GM18868 (cell line): ENCODE results near the gene DTX1.
"Not testable (repeated sequence)": the region's sequence is repeated elsewhere in the genome, so short reads cannot be mapped to it uniquely, and the experiment has no call there.

Experiments
- ATAC-seq: cut with Tn5 transposase; IDR thresholded peaks from one replicate; pipeline ENCODE4 v1.9.1; 2021; ENCODE audit warnings: mild to moderate bottlenecking, moderate library complexity; ENCODE audit not compliant: unreplicated experiment

DTX1 gene

GRCh38 chr12:113135178-113136127 is 78.9 kb downstream of the DTX1 start, which contains the start of gene RASAL1:
TSS of gene RASAL1 (minus strand) at chr12:113135761. CDS start at chr12:113135462, 299 bp downstream.
- peak; percentile 63 for ATAC-seq

- ATAC-seq: peak; percentile 27
Measured at GRCh38 chr12:113136128-113136989, 79.8 kb downstream of the DTX1 start.

DNA sequence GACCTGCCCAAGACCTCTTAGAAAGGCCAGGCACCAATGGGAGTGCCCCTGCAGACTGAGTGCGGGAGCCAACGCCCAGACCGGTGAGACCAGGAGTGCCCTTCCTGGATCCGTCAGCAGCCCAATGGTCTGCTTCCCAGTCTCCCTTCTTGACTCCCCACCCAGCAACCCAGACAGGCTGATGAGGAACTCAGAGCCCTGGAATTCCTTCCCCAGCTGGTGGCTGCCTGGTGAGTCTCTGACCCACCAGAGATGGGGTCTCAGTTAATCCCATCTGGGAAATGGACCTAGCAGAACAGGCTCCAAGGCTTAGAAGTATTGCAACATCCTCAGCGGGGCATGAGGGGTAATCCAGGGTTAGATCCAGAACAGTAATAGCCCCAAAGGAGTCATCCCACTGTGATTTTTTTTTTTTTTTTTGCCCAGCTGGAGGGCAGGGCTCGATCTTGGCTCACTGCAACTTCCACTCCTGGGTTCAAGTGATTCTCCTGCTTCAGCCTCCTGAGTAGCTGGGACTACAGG is 80.5 kb downstream of the DTX1 start:
- no peak for ATAC-seq

DNA sequence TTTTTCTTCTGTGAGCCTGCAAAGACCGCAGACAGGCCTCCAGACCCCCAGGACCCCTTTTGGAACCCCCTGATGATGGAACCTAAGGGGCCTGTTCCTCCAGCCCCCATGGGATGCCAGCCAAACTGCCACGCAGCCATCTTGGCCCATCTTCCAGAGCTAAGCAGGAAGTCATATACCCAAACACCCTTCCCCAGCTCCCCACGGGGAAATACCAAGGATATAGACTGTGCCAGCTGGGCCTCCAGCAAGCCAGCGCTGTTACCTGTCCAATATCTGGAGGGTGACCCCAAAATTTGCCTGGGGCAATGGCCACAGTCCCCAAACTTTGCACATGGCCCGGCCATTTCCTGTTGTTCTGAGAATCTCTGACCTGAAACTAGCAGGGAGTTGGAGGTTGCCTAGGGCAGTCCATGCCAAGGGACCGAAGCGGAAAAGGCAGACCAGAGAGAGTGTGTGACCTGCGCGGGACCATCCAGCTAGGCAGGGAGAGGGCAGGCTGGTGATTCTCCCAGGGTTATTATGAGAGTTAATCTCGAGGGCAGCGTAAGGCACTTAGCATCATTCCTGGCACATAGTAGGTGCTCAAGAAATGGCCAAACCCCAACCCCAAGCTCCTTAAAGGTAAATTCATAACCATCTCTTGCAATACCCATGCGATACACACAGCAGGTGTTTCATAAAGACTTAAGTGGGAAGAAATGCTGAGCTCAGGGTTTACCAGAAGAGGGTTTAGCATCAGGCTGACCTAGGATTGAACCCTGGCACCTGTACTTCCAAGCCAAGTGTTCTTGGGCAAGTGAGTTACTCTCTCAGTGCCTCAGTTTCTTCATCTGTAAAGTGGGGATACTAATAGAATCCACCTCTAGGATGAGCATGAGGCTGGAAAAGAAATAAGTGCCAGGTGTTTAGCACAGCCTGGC is 81.6 kb downstream of the DTX1 start:
- no peak for ATAC-seq

- no peak for ATAC-seq
Measured at GRCh38 chr12:113138826-113139225, 82.3 kb downstream of the DTX1 start.

DNA sequence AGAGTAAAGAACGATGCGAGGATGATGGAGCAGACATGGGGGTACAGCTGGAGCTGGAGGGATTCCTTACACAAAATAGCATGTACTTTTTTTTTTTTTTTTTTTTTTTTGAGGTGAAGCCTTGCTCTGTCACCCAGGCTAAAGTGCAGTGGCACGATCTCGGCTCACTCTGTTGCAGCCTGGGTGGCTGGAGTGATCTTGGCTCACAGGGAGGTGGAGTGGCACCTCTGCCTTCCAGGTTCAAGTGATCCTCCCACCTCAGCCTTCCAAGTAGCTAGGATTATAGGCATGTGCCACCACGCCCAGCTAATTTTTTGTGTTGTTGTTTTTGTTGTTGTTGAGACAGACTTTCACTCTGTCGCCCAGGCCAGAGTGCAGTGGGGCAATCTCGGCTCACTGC is 84.2 kb downstream of the DTX1 start:
- ATAC-seq: no peak

- ATAC-seq: not testable (repeated sequence)
Measured at GRCh38 chr12:113141716-113142115, 85.2 kb downstream of the DTX1 start.

GRCh38 chr12:113142173-113142885 is 85.8 kb downstream of the DTX1 start:
- peak; percentile 54 for ATAC-seq

- ATAC-seq: no peak
Measured at GRCh38 chr12:113142886-113143332, 86.4 kb downstream of the DTX1 start.

- ATAC-seq: no peak
Measured at GRCh38 chr12:113143959-113144358, 87.4 kb downstream of the DTX1 start.

- ATAC-seq: no peak
Measured at GRCh38 chr12:113144806-113145205, 88.3 kb downstream of the DTX1 start.

DNA sequence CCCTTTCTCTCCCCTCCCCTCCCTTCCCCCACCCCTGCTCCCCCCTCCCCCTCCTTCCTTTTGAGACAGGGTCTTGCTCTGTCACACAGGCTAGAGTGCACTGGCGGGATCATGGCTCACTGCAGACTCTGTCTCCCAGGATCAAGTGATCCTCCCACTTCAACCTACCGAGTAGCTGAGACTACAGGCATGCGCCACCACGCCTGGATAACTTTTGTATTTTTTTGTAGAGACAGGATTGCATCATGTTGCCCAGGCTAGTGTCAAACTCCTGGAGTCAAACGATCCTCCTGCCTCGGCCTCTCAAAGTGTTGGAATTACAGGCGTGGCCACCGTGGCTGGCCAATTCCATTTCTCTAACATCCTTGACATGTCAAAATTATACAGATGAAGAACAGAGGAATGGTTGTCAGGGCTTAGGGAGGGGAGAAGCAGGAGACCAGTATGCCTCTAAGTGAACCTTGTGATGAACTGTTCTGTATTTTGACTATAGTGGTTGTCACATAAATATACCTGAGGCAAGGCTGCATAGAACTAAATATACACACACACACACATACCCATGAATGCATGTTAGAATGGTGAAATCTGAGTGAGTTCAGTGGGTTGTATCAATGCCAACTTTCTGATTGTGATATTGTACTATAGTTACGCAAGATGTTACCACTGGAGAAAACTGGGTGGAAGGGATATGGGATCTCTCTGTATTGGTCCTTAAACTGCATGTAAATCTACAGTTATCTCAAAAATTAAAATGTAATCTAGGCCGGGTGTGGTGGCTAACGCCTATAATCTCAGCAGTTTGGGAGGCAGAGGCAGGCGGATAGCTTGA is 89.4 kb downstream of the DTX1 start:
- ATAC-seq: no peak

- ATAC-seq: no peak
Measured at GRCh38 chr12:113146999-113147398, 90.5 kb downstream of the DTX1 start.
